GM23338 (cell line): ENCODE results near the gene KDR. TPM values are rescaled to one million over a fixed set of nuclear protein-coding genes. Genes with fewer than 3 reads are reported as not detected.

Experiments used
- ATAC-seq: fragments of 200-7000 bp; cut with Tn5 transposase; 3 replicates; pipeline ENCODE4 v1.9.1; 2020
- DNase-seq: peaks from one replicate; pipeline ENCODE4 v3.0.0-alpha.2; 2015; ENCODE audit warnings: low spot score
- H2AFZ ChIP-seq: fragments of 200-600 bp; sonication (generic); 2 replicates; pipeline ENCODE4 v1.8.0; 2016; ENCODE audit warnings: antibody characterized with exemption, mild to moderate bottlenecking, moderate library complexity
- H3F3A ChIP-seq: fragments of 200-600 bp; sonication (generic); replicated peaks from 2 replicates; pipeline ENCODE4 v1.8.0; 2017; ENCODE audit warnings: antibody characterized with exemption, mixed run types, low read depth
- H3K27ac ChIP-seq: fragments of 200-600 bp; sonication (generic); 2 replicates; pipeline ENCODE4 v1.6.1; 2016; ENCODE audit warnings: low read depth
- H3K27me3 ChIP-seq: fragments of 200-600 bp; sonication (generic); 2 replicates; pipeline ENCODE4 v1.8.0; 2016; ENCODE audit warnings: mild to moderate bottlenecking, mixed run types, moderate library complexity; ENCODE audit not compliant: insufficient read depth
- H3K36me3 ChIP-seq: fragments of 200-600 bp; sonication (generic); 2 replicates; pipeline ENCODE4 v1.8.0; 2016; ENCODE audit warnings: mild to moderate bottlenecking; ENCODE audit not compliant: insufficient read depth
- H3K4me1 ChIP-seq: fragments of 200-600 bp; sonication (generic); 2 replicates; pipeline ENCODE4 v1.8.0; 2016; ENCODE audit warnings: mild to moderate bottlenecking, moderate library complexity; ENCODE audit not compliant: insufficient read depth
- H3K4me2 ChIP-seq: fragments of 200-600 bp; sonication (generic); 2 replicates; pipeline ENCODE4 v1.7.1; 2017; ENCODE audit warnings: mixed run types
- H3K4me3 ChIP-seq: fragments of 200-600 bp; sonication (generic); 2 replicates; pipeline ENCODE4 v1.6.1; 2016; ENCODE audit warnings: mixed run types
- H3K79me2 ChIP-seq: fragments of 200-600 bp; sonication (generic); replicated peaks from 2 replicates; pipeline ENCODE4 v1.8.0; 2017; ENCODE audit warnings: mild to moderate bottlenecking; ENCODE audit not compliant: insufficient read depth
- H3K9me2 ChIP-seq: fragments of 200-600 bp; sonication (generic); 2 replicates; pipeline ENCODE4 v1.8.0; 2017; ENCODE audit not compliant: insufficient read depth
- H4K20me1 ChIP-seq: fragments of 200-600 bp; sonication (generic); replicated peaks from 2 replicates; pipeline ENCODE4 v1.8.0; 2017; ENCODE audit warnings: mild to moderate bottlenecking; ENCODE audit not compliant: insufficient read depth
- H3K27ac Mint-ChIP-seq: 2 replicates; pipeline ENCODE4 v1.8.0; 2020; ENCODE audit warnings: inconsistent platforms, mild to moderate bottlenecking, moderate library complexity, mixed read lengths
- H3K27me3 Mint-ChIP-seq: 3 replicates; pipeline ENCODE4 v1.8.0; 2022; ENCODE audit warnings: low read depth, mild to moderate bottlenecking, moderate library complexity, mixed read lengths, inconsistent platforms; ENCODE audit not compliant: insufficient read depth, poor library complexity
- H3K36me3 Mint-ChIP-seq: 3 replicates; pipeline ENCODE4 v1.8.0; 2021; ENCODE audit warnings: low read depth, mild to moderate bottlenecking, inconsistent platforms, moderate library complexity, mixed read lengths
- H3K4me1 Mint-ChIP-seq: 3 replicates; pipeline ENCODE4 v1.8.0; 2020; ENCODE audit warnings: mild to moderate bottlenecking, inconsistent platforms, mixed read lengths
- H3K4me3 Mint-ChIP-seq: 3 replicates; pipeline ENCODE4 v1.8.0; 2021; ENCODE audit warnings: moderate library complexity, mild to moderate bottlenecking, inconsistent platforms, mixed read lengths
- H3K9me3 Mint-ChIP-seq: 3 replicates; pipeline ENCODE4 v1.8.0; 2020; ENCODE audit warnings: moderate library complexity, mild to moderate bottlenecking, inconsistent platforms, mixed read lengths
- CREB1 ChIP-seq: fragments of 250-450 bp; sonication (Bioruptor Pico); IDR thresholded peaks from 2 replicates; pipeline ENCODE4 v1.5.0; 2020; ENCODE audit warnings: low read depth, mild to moderate bottlenecking, moderate library complexity
- ETS1 ChIP-seq: IDR thresholded peaks from 2 replicates; pipeline ENCODE4 v1.6.1; 2016; ENCODE audit warnings: antibody characterized with exemption
- EZH2 ChIP-seq: fragments of 200-600 bp; sonication (generic); IDR thresholded peaks from one replicate; pipeline ENCODE4 v1.8.0; 2017; ENCODE audit warnings: antibody characterized with exemption, mild to moderate bottlenecking, low read depth; ENCODE audit not compliant: unreplicated experiment
- EZH2phosphoT487 ChIP-seq: fragments of 200-600 bp; sonication (generic); IDR thresholded peaks from one replicate; pipeline ENCODE4 v1.8.1; 2018; ENCODE audit warnings: antibody characterized with exemption; ENCODE audit not compliant: unreplicated experiment
- JUNB ChIP-seq: IDR thresholded peaks from one replicate; pipeline ENCODE4 v1.6.1; 2016; ENCODE audit warnings: antibody characterized with exemption; ENCODE audit not compliant: unreplicated experiment
- NANOG ChIP-seq: IDR thresholded peaks from 2 replicates; pipeline ENCODE4 v1.6.1; 2016; ENCODE audit warnings: antibody characterized with exemption, borderline replicate concordance
- POLR2AphosphoS5 ChIP-seq: IDR thresholded peaks from 2 replicates; pipeline ENCODE4 v1.6.1; 2016; ENCODE audit warnings: antibody characterized with exemption, low read depth
- STAT1 ChIP-seq: IDR thresholded peaks from one replicate; pipeline ENCODE4 v1.6.1; 2016; ENCODE audit warnings: antibody characterized with exemption; ENCODE audit not compliant: unreplicated experiment
- ZNF114 ChIP-seq: fragments of 250-450 bp; sonication (Bioruptor Pico); IDR thresholded peaks from 2 replicates; pipeline ENCODE4 v1.5.0; 2020; ENCODE audit warnings: mild to moderate bottlenecking, moderate library complexity
- ZNF331 ChIP-seq: fragments of 250-450 bp; sonication (Bioruptor Pico); IDR thresholded peaks from 2 replicates; pipeline ENCODE4 v1.5.0; 2020; ENCODE audit warnings: low read depth, mild to moderate bottlenecking, moderate library complexity
- polyA plus RNA-seq: library from polyadenylated mRNA; unstranded; fragments of >200 nt; fragmentation: Nextera tagmentation; extraction: Ambion mirVana; gene quantifications from 2 replicates; pipeline ENCODE4 v1.2.1, GENCODE V29; 2016
- total RNA-seq: library from RNA; depleted of rRNA; stranded (reverse); fragments of >200 nt; shearing (Covaris generic); gene quantifications from 2 replicates; pipeline ENCODE4 v1.2.3, GENCODE V29; 2014
- TF ChIP-seq, protein P1 (sequence below): IDR thresholded peaks from one replicate; pipeline ENCODE4 v1.6.1; 2018; ENCODE audit warnings: antibody characterized with exemption; ENCODE audit not compliant: unreplicated experiment
- TF ChIP-seq, protein P2 (sequence below), 2 experiments: fragments of 200-600 bp in 1 of 2; sonication (generic) in 1 of 2; conservative IDR thresholded peaks; 2 replicates each; pipeline versions ENCODE4 v1.5.1 to v1.6.1; 2016 to 2017; ENCODE audit warnings: antibody characterized with exemption in 2 of 2, low read depth in 2 of 2, mild to moderate bottlenecking in 2 of 2, moderate library complexity in 1 of 2
- TF ChIP-seq, protein P3 (sequence below): fragments of 250-450 bp; sonication (Bioruptor Pico); IDR thresholded peaks from 2 replicates; pipeline ENCODE4 v1.5.0; 2020; ENCODE audit warnings: mild to moderate bottlenecking, moderate library complexity

The KDR gene
- total and polyA plus RNA-seq, 2 experiments from 2014 or later = 27.9 to 109 TPM

GRCh38 chr4:55161739-55162138, 36.3 kb upstream of the KDR start:
- Histone ChIP-seq H3K4me2 (no peak overlapping the region), H4K20me1 (no peaks in the 10 kb centered on the region), H3K27me3 (no peaks in the 10 kb centered on the region), H3K4me1 (no peaks in the 10 kb centered on the region; the same call in 1 of the 2 replicates), H3K9me2 (0 out of 2 replicates have a peak, but pooled peaks cover 9% of the 10 kb centered on the region), H3K36me3 (no peaks in the 10 kb centered on the region), H3K79me2 (no peaks in the 10 kb centered on the region), H3K27ac (no peak overlapping the region), H3K4me3 (no peak overlapping the region), H3F3A (no peaks in the 10 kb centered on the region), H2AFZ (no peak overlapping the region)
- no peak for ATAC-seq
- H3K4me1 Mint-ChIP-seq = no peaks in the 10 kb centered on the region; the same call in 2 of the 3 replicates
- TF ChIP-seq, protein P1, sequence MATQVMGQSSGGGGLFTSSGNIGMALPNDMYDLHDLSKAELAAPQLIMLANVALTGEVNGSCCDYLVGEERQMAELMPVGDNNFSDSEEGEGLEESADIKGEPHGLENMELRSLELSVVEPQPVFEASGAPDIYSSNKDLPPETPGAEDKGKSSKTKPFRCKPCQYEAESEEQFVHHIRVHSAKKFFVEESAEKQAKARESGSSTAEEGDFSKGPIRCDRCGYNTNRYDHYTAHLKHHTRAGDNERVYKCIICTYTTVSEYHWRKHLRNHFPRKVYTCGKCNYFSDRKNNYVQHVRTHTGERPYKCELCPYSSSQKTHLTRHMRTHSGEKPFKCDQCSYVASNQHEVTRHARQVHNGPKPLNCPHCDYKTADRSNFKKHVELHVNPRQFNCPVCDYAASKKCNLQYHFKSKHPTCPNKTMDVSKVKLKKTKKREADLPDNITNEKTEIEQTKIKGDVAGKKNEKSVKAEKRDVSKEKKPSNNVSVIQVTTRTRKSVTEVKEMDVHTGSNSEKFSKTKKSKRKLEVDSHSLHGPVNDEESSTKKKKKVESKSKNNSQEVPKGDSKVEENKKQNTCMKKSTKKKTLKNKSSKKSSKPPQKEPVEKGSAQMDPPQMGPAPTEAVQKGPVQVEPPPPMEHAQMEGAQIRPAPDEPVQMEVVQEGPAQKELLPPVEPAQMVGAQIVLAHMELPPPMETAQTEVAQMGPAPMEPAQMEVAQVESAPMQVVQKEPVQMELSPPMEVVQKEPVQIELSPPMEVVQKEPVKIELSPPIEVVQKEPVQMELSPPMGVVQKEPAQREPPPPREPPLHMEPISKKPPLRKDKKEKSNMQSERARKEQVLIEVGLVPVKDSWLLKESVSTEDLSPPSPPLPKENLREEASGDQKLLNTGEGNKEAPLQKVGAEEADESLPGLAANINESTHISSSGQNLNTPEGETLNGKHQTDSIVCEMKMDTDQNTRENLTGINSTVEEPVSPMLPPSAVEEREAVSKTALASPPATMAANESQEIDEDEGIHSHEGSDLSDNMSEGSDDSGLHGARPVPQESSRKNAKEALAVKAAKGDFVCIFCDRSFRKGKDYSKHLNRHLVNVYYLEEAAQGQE = no peak
- TF ChIP-seq, protein P2, sequence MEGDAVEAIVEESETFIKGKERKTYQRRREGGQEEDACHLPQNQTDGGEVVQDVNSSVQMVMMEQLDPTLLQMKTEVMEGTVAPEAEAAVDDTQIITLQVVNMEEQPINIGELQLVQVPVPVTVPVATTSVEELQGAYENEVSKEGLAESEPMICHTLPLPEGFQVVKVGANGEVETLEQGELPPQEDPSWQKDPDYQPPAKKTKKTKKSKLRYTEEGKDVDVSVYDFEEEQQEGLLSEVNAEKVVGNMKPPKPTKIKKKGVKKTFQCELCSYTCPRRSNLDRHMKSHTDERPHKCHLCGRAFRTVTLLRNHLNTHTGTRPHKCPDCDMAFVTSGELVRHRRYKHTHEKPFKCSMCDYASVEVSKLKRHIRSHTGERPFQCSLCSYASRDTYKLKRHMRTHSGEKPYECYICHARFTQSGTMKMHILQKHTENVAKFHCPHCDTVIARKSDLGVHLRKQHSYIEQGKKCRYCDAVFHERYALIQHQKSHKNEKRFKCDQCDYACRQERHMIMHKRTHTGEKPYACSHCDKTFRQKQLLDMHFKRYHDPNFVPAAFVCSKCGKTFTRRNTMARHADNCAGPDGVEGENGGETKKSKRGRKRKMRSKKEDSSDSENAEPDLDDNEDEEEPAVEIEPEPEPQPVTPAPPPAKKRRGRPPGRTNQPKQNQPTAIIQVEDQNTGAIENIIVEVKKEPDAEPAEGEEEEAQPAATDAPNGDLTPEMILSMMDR (conservative IDR thresholded peaks at IDR 0.05; ENCODE audit: low read depth in 2 of 2) = no peak
- TF ChIP-seq ETS1 (no peak), ZNF114 (CRISPR knock-in tag) (no peak), NANOG (no peak), JUNB (no peak), EZH2 (no peak), STAT1 (no peak), POLR2AphosphoS5 (no peak), EZH2phosphoT487 (no peak), ZNF331 (CRISPR knock-in tag) (no peak), CREB1 (CRISPR knock-in tag) (no peak)
- TF ChIP-seq, protein P3, sequence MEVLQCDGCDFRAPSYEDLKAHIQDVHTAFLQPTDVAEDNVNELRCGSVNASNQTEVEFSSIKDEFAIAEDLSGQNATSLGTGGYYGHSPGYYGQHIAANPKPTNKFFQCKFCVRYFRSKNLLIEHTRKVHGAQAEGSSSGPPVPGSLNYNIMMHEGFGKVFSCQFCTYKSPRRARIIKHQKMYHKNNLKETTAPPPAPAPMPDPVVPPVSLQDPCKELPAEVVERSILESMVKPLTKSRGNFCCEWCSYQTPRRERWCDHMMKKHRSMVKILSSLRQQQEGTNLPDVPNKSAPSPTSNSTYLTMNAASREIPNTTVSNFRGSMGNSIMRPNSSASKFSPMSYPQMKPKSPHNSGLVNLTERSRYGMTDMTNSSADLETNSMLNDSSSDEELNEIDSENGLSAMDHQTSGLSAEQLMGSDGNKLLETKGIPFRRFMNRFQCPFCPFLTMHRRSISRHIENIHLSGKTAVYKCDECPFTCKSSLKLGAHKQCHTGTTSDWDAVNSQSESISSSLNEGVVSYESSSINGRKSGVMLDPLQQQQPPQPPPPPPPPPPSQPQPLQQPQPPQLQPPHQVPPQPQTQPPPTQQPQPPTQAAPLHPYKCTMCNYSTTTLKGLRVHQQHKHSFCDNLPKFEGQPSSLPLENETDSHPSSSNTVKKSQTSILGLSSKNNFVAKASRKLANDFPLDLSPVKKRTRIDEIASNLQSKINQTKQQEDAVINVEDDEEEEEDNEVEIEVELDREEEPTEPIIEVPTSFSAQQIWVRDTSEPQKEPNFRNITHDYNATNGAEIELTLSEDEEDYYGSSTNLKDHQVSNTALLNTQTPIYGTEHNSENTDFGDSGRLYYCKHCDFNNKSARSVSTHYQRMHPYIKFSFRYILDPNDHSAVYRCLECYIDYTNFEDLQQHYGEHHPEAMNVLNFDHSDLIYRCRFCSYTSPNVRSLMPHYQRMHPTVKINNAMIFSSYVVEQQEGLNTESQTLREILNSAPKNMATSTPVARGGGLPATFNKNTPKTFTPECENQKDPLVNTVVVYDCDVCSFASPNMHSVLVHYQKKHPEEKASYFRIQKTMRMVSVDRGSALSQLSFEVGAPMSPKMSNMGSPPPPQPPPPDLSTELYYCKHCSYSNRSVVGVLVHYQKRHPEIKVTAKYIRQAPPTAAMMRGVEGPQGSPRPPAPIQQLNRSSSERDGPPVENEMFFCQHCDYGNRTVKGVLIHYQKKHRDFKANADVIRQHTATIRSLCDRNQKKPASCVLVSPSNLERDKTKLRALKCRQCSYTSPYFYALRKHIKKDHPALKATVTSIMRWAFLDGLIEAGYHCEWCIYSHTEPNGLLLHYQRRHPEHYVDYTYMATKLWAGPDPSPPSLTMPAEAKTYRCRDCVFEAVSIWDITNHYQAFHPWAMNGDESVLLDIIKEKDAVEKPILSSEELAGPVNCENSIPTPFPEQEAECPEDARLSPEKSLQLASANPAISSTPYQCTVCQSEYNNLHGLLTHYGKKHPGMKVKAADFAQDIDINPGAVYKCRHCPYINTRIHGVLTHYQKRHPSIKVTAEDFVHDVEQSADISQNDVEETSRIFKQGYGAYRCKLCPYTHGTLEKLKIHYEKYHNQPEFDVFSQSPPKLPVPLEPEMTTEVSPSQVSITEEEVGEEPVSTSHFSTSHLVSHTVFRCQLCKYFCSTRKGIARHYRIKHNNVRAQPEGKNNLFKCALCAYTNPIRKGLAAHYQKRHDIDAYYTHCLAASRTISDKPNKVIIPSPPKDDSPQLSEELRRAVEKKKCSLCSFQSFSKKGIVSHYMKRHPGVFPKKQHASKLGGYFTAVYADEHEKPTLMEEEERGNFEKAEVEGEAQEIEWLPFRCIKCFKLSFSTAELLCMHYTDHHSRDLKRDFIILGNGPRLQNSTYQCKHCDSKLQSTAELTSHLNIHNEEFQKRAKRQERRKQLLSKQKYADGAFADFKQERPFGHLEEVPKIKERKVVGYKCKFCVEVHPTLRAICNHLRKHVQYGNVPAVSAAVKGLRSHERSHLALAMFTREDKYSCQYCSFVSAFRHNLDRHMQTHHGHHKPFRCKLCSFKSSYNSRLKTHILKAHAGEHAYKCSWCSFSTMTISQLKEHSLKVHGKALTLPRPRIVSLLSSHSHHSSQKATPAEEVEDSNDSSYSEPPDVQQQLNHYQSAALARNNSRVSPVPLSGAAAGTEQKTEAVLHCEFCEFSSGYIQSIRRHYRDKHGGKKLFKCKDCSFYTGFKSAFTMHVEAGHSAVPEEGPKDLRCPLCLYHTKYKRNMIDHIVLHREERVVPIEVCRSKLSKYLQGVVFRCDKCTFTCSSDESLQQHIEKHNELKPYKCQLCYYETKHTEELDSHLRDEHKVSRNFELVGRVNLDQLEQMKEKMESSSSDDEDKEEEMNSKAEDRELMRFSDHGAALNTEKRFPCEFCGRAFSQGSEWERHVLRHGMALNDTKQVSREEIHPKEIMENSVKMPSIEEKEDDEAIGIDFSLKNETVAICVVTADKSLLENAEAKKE (CRISPR knock-in tag) = no peak
- H3K36me3 Mint-ChIP-seq = peaks cover 8% of the 10 kb centered on the region
- DNase-seq = no peak
- no peak overlapping the region for H3K27ac Mint-ChIP-seq
- H3K9me3 Mint-ChIP-seq = peaks cover 7% of the 10 kb centered on the region; the same call in 2 of the 3 replicates
- H3K4me3 Mint-ChIP-seq = no peak overlapping the region
- H3K27me3 Mint-ChIP-seq = peaks cover 3% of the 10 kb centered on the region
